ENCODE measurements around the gene CRY2. TPM values are rescaled to one million over a fixed set of nuclear protein-coding genes. Genes with fewer than 3 reads are reported as not detected.

Gene CRY2
- total RNA-seq, 1 donor from 2014 or later, result 29.4 TPM

DNA sequence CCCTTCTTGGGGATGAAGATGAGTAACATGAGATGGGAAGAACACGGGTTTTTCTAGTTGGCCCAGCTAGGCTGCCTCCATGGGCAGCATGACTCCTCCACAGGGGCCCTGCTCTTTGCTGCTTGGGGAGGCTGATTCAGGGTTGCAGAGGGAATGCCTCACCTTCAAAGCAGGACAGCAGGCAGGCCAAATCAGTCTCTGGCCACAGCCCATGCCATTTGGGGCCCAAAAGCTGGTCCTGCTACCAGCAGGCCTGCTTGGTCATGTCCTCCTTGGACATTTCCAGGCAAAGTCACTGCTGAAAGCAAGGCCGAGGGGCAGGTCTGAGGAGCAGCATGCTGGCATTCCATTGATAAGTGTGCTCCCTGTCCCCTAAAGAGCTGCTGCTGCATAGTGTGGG lies 24.4 kb downstream of the CRY2 start:
- intact Hi-C loops (cut with micrococcal nuclease), result loop anchor here (1.0 kb wide), 1 partner anchor 135 kb away; no protein-coding TSS in a partner anchor

DNA sequence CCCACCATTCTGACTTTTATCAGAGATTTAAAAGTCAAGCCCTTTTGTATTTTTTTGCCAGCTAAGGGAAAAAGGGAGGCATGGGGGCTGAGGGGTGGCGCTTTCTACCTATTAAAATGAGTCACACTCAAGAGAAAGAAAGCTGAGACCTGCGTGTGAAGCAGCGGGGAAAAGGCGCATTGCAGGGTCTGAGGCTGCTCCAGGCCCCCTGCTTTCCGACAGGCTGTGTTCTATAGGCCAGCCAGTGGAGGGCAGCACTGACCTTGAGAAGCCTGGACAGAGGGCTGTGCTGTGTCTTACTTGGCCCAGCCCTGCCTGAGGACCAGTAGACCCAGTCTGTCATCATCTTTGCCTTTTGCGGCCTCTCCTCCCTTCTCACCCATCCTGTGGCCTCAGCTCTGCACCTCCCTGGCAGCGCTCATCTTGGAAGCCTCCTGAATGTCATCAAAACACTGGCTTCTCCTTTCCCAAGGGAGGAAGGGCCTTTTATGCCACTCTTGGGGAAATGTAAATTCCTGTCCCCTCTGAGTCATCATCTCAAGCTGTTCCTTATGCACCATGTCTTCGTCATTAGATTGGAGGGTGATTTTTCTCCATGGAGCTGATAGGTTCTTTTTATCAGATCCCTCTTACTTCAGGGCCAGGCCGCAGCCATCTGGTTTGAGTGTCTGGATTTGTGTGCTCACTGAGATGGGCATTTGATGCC lies 25.5 kb downstream of the CRY2 start:
- intact Hi-C loops (cut with micrococcal nuclease), result loop anchor here (1.0 kb wide), 1 partner anchor 133 kb away; no protein-coding TSS in a partner anchor

DNA sequence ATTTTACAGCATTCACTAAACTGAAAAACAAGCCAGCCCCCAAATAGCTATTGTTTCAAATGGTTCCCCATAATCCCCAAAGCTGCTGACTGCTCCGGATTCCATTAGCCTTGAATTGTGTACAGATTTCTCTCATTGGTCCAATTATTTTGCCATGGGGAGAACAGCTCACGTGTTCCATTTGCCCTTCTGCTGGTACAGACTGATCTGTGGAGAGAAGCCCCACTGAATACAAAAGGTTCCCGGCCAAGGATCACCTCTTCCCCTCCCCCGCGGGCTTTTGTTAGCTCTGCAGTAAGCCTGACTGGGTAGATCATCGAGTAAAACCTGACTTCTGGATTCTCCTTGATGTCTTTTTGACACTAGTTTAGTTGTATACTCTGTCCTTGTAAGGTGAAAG lies 29.1 kb downstream of the CRY2 start:
- intact Hi-C loops (cut with micrococcal nuclease), result no loop called here

DNA sequence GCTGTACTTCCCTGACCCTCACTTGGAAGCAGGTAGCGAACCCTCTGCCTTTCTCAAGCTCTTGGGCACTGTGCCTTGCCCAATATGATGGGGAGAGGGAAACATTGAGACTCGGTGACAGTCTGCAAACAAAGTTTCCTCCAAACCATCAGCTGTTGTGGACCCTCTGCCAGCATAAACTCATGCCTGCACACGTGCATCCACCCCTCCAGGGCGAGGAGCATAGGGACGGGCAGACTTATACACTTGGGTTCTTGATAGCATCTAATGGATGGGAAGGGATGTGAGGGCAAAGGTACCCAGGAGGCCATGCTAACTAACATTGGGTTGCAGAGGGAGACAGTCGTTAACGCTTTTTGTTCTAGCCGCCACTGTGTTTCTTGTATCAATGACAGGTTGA lies 29.9 kb downstream of the CRY2 start:
- intact Hi-C loops (cut with micrococcal nuclease), result no loop called here

DNA sequence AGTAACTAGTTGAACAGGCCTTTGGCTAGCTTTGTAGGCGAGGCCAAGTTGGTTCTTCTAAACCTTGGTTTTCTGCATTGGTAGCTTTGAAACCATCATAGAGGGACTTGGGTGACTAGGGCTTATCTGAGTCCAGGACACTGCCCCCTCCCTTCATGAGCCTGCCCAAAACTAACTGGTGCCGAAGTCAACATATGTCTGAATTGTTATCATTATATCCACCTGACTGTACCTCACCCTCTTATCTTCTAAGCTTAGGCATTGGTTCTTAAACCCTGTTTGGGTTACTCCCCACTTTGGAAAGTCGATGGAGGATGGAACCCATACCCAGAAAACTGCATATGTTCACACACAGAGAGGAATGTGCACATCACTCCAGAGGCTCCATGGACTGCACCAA lies 30.6 kb downstream of the CRY2 start:
- intact Hi-C loops (cut with micrococcal nuclease), result no loop called here

DNA sequence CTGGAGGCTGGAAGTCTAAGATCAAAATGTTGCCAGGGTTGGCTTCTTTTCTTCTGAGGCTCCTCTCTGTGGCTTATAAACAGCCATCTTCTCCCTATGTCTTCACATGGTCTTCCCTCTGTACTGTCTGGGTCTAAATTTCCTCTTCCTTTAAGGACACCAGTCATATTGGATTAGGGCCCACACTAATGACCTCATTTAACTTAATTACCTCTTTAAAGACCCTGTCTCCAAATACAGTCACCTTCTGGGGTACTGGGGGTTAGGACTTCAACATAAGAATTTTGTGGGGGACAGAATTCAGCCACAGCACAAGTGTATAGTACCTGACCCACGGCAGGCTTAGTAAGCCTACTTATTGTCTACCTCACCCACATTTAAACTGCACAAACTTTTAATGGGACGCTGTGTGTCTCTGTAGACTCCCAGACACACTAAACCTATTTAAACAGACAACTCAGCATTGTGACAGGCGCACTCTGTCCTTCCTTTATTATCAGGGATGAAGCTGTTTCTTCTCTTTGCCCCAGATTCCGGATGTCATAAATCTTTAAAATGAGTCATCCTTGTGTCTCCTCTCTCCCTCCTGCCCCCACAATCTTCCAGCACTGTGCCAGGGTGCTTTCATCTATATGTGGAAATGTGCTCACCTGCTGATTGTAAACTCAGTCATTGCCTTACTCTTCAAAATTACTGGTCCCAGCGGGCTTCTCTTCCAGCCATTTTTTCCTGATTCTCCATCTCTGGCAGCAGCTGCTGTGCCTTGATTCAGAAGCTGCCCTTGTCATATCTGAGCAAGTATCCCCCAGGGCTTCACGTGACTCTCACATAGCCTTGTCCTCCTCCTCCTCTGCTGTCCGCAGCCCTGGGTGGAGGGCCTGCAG lies 32.8 kb downstream of the CRY2 start:
- intact Hi-C loops (cut with micrococcal nuclease), result no loop called here

DNA sequence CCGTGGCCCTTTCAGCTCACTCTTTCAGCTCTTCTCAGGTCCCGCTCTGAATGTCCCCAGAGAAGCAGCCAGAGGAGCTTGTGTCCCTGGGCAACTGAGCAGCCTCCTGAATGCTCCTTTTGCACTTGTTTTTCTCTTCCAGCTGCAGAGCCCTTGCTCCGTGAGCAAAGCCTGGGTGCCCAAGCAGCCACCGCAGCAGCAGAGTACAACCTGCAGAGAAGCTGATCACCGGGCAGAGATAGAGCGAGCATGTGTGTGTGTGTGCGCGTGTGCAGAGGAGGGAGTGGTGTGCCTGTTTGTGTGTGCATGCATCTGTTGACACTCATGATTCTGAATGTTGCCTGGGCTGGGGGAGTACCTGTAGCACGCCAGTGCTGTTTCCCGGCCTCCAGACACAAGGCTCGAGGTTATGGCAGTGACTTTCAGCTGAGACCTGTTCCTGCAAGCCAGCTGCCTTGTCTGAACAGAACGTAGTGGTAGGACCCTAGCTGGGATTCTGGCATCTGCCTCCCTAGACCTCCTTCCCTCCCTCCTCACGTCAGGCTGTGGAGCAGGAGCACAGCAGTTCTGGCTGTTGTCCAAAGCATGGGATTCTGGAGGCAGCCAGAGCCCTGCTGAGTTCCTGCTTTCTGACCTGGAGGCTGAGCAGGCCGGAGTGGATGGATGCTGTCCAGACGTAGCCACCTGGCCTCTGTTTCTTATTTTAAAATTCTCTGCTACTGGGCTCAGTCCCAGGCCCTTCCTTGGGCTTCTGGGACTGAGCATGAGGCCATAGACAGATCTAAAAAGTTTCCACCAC lies 33.7 kb downstream of the CRY2 start:
- intact Hi-C loops (cut with micrococcal nuclease), result no loop called here

DNA sequence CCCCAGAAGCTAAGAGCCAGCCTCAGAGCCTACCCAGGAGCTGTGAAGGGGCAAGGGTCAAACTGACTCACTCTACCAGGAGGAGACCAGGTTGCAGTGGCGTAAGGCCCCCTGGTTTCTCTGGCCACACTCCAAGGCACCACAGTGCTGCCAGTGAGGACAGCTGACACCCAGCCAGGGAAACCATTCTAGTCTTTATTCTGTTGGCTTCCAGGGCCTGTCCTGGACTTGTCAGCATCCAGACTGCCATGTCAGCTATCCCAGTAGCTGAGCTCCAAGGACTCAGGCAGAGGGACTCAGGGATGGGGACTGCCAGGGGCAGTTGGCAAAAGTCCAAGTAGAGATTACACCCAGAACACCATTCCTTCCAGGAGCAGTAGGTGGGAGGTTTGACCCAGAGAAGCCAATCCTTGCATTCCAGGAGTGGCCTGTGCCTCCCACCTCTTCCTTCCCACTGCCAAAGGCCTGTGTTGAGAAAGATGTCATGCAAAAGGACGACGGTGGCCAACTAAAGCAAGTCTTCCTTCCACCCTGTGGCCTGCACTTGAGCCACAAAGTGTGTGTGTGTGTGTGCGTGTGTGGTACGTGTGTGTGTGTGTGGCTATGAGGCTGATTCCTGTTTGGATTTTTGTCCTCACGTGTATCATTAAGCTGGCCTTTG lies 34.6 kb downstream of the CRY2 start:
- intact Hi-C loops (cut with micrococcal nuclease), result no loop called here

DNA sequence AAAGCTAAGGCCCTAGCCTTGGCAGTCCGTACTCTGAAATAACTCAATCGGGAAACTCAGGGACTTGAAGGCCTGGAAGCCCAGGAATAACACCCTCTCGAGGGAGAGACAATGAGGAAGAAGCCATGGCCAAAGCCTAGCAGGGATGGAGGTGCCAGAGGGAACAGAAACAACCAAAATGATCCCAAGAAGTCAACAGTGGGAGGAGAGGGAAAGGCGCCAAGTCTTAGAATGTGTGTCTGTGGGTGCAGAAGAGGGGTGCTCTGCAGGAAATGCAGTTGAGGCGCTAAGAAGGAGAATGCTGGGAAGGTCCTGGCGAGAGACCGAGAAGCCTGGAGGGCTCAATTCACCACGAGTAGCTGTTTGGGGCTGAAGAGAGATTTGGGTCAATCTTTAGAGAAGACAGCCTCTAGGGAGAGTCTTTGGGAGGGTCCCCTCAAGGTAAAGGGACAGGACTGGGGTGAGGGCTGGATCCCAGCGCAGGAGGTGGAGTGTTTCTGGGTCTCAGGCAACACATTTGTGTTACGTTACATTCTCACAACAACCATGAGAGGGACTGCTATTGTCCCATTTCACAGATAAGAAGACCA lies 37.4 kb downstream of the CRY2 start:
- intact Hi-C loops (cut with micrococcal nuclease), result loop anchor here (2.0 to 5.0 kb wide), 2 partner anchors 34 to 37 kb away; partner anchors contain the start of gene CRY2

DNA sequence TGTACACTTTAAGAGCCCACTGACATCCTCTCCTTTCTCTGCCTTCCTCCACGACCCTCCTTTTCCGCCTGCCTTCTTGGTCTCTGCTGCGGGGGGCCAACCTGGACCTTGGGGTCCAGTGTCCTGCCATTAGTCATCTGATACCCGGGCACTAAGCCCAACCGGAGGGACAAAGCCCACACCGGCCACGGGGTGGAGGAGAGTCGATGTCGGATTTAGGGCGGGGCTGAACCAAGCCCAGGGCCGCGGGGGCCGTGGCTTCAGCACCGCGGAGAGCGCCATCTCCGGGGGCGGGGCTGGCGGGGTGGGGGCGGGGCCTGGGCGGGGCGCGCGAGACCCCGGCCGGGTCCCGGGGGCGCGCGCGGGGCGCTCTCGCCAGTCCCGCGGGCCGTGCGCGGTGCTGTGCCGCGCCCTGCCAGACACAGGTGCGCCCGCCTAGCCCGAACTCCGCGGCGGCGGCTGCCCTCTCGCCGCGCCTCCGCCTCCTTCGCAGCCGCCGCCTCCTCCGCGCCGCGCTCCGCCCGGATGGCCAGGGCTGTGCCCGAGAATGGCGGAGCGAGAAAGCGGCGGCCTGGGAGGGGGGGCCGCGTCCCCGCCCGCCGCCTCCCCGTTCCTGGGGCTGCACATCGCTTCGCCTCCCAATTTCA lies 38.1 kb downstream of the CRY2 start, which contains the start of gene MAPK8IP1:
Gene MAPK8IP1 (plus strand): TSS at position 378 of the 647 bp plus-strand sequence. CDS start 170 bp downstream, at position 548.
- intact Hi-C loops (cut with micrococcal nuclease), result loop anchor here (2.0 to 5.0 kb wide), 2 partner anchors 33 to 38 kb away; partner anchors contain the start of gene CRY2

DNA sequence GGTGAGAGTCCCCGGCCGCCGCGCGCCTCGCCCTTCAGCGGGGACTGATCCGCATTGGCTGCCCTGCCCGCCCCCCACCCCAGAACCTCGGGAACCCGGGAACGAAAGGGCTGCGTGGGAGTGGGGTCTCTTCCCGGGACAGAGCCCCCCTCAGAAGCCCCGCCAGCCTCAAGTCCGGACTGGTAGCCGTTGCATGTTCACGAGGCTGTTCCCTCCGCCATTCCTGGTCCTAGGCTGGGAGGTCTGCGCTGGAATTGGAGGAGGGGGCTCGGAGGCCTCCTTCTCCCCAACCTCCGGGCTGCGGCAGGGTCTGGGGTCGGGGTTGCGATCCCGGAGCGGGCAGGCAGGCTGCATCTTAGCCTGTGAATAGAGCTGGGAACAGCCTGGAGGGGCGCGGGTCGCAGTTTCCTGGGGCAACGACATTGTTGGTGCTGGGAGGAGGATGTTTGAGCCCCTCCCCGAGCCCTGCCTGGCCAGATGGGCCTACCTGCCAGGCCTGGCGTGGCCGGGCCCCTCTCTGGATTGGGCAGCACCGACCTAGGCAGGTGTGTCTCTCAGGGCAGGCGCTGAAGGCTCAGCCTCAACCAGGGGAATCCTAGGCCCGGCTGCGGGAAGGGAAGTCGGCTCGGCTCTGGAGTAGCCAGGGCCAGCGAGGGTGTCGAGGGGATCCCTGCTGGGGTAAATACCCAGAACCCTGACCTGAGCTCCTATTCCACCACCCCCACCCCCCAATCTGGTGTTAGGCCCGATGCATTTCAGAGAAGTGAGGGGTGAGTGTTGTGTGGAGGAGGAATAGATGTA lies 38.8 kb downstream of the CRY2 start:
- intact Hi-C loops (cut with micrococcal nuclease), result loop anchor here (2.0 to 5.0 kb wide), 2 partner anchors 33 to 39 kb away; partner anchors contain the start of gene CRY2

DNA sequence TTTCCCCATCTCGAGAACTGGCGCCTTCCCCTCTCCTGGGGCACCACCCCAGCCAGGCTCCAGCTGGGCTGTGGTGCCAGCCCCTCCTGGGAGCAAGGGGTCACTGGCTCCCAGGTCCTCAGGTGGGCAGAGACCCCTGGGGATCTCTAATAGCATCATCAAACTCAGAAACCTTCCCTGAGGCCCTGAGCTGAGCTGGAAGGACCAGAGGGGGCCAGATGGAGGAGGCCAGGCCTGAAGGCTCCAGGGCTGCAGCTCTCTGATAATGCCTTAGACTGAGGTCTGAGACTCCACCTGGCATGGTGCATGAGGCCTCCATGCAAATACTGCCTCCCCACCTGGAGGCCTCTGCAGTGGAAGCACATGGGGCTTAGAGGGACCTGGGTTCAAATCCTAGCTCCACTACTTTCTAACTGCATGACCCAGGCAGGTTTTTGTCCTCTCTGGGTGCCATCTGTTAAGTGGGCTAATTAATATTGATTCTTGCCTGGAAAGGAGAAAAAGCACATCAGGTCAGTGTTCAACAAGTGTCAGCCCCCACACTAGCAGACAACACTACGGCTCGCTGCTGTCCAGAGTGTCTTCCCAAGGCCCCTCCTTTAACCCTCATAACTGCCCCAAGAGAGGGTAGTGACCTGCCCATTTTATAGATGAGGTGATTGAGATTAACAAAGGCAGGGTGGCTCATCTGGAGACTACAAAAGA lies 39.7 kb downstream of the CRY2 start:
- intact Hi-C loops (cut with micrococcal nuclease), result loop anchor here (5.0 kb wide), 1 partner anchor 40 kb away; the partner anchor contains the start of gene CRY2

DNA sequence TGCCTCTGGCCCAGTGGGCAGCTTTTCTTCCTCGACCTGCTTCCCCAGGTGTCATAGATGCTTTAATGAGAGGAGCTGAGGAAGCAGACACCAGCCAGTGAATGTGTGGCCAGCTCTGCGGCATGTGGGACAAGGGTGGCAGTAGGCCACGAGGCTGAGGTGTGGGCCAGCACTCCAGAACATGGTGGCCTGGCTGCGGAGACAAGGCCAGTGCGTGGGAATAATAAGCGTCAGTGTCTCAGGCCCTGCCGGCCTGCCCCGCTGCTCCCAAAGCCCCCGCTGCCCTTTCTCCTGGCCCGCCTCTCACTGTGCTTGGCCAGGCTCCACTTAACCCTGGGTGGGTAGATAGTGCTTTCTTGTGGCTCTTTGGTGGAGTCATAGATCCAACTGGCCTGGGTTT lies 40.3 kb downstream of the CRY2 start:
- intact Hi-C loops (cut with micrococcal nuclease), result loop anchor here (5.0 kb wide), 1 partner anchor 40 kb away; the partner anchor contains the start of gene CRY2

DNA sequence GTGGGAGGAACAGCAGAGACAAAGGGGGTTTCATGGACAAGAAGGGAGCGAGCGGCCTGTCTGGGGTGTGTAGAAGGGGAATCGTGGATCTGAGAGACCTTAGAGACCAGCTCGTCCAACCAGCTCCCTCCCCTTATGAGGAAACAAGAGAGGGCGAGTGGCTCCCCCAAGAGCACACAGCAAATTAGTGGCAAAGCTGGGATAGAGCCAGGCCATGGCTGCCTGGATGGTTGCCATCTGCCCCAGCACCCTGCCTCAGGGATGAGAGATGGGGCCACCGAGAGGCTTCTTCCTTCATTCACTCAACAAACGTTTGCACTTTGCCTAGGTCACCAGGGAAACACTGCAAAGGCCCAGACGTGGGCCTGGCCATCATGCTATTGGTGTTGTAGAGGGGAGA lies 42.3 kb downstream of the CRY2 start:
- intact Hi-C loops (cut with micrococcal nuclease), result loop anchor here (5.0 kb wide), 1 partner anchor 42 kb away; the partner anchor contains the start of gene CRY2

DNA sequence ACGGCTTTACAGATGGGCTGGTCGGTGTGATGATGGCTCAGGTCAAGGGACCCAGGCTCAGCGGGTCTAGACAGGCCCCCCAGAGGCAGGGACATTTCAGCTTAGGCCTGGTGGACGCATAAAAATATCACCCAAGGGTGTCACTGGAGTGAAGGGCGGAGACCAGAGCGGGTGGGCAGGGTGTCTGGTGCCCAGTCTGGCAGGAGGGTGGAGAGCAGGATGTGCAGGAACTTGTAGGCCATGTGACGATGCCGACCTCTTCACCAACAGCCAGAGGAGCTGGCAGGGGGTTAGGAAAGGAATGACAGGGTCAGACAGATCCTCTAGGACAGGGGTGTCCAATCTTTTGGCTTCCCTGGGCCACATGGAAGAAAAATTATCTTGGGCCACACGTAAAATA lies 42.7 kb downstream of the CRY2 start:
- intact Hi-C loops (cut with micrococcal nuclease), result loop anchor here (5.0 kb wide), 1 partner anchor 43 kb away; the partner anchor contains the start of gene CRY2

DNA sequence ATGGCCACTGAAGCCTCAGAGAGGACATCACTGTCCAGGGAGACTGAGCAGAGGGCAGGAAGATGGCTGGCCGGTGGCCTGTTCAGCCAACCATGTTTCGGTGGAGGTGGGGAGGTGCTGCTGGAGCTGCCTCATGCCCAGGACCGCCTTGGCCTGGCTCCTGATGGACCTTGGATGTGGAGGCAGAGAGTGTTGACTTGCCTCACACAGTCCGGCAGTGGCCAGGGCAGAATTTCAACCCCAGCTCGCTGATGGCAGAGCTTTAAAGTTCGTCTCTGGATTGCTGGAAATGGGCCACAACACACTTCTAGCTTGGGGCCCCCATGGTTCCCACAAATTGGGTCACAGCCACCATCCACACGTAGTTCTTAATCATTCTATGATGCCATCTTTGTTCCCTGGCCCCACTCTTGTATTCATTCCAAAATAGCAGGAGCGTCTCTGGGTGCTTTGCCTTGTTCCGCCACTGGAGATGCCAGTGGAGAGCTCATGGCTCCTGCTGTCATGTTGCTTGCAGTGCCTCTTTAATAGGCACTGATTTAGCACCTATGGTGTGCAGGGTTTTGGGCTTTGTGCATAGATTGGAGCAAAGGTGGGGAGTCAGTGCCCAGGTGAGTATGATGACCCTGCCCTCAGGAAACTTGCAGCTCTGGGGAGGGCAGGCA lies 43.7 kb downstream of the CRY2 start:
- intact Hi-C loops (cut with micrococcal nuclease), result no loop called here

DNA sequence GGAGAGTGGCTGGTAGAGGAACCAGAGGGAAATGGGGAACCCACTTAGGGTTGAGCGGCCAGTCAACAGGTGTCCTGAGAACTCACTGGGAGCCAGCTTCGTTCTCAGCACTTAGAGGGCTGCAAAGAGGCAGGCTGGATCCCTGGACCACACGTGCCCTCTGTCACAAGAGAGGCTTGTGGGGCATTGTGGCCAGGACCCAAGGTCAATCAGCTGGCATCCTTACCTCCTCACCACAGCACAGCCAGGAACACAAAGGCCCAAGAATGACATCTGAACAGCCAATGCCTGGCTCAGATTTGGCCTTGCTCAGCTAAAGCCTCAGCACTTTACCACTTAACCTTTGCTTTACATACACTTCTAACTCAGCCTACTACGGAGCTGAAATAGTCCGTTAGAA lies 45.6 kb downstream of the CRY2 start:
- intact Hi-C loops (cut with micrococcal nuclease), result no loop called here
